Measurements from ENCODE around the gene FBXO44.

Gene FBXO44

DNA sequence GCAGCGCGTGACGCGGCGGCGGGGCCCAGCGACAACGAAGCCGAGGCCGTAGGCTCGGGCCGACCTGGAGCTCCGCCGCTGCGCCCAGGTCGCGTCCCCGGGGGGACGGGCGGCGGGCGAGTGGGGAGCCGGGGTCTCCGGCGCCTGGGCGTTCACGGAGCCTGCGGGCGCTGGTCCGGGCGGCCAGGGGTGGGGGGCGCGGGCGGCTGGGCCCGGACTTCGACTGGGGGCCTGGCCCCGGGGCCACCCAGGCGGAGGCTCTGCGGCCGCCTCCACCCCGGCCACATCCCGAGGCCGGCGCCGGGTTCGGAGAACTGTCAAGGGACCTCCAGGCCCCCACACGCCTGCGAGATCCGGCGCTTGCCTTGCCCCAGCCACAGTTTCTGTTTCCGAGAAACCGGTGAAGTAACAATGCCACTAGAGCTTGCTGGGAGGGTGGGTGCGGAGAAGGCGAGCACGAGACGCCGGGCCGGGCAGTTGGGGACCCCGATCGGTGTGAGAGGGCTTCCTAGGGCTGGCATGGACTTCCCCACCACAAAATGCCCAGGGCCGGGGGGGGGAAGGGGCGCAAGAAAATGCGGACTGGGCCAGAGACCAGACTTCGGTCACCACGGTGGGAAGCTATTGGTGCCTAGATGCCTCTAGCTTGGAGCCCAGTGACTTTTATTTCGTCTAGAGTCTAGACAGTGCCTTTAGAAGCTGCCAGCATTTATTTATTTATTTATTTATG, 9.8 kb downstream of the FBXO44 start:
- no peak overlapping the region for H2BK5ac ChIP-seq (ENCODE audit: low read length)
- H3K27me3 ChIP-seq (ENCODE audit: insufficient read depth, low read length, poor library complexity), result no peaks in the 10 kb centered on the region
- no peaks in the 10 kb centered on the region for H3K79me1 ChIP-seq (ENCODE audit: low read length)
- H3K56ac ChIP-seq (ENCODE audit: low read length), result peak overlapping the region; percentile 58
- H3K27ac ChIP-seq (ENCODE audit: low read depth, low read length), result no peak overlapping the region
- H3K4me3 ChIP-seq (ENCODE audit: low read length), result no peak overlapping the region
- no peaks in the 10 kb centered on the region for H3K79me2 ChIP-seq (ENCODE audit: control insufficient read depth, insufficient read depth, low read length)
- H4K5ac ChIP-seq (ENCODE audit: low read length), result no peak overlapping the region
- H3K36me3 ChIP-seq (ENCODE audit: control insufficient read depth, insufficient read depth, low read length), result no peaks in the 10 kb centered on the region
- no CpG with 5 or more reads among the region's 66 CpGs for WGBS (ENCODE audit: extremely low coverage, insufficient coverage, low lambda C conversion rate)
- peak overlapping the region; percentile 46 for H3K18ac ChIP-seq (ENCODE audit: low read length)
- no peak overlapping the region for H2AK5ac ChIP-seq (ENCODE audit: low read length)
- H4K8ac ChIP-seq (ENCODE audit: low read depth, low read length), result no peak overlapping the region
- no peaks in the 10 kb centered on the region for H3K4me1 ChIP-seq (ENCODE audit: control insufficient read depth, low read depth, low read length)
- no peak for DNase-seq
- peak overlapping the region; percentile 9 for H3K4me2 ChIP-seq (ENCODE audit: low read length)
- H2BK120ac ChIP-seq (ENCODE audit: low read depth, low read length), result no peak overlapping the region
- peak overlapping the region; percentile 59 for H3K9ac ChIP-seq (ENCODE audit: low read length)
- no peak overlapping the region for H2BK15ac ChIP-seq (replicated peaks; ENCODE audit: low read depth)
- no peak overlapping the region for H3K23ac ChIP-seq (ENCODE audit: low read length)
- no peak overlapping the region for H3K4ac ChIP-seq (ENCODE audit: low read depth, low read length)

DNA sequence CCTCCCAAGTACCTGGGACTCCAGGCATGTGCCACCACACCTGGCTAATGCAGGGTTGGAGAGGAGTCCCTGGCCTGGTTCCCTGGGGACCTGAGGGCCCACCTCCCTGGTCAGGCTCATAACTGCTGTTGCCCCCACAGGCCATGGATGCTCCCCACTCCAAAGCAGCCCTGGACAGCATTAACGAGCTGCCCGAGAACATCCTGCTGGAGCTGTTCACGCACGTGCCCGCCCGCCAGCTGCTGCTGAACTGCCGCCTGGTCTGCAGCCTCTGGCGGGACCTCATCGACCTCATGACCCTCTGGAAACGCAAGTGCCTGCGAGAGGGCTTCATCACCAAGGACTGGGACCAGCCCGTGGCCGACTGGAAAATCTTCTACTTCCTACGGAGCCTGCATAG, 13.8 kb downstream of the FBXO44 start:
- no peak overlapping the region for H3K4me2 ChIP-seq (ENCODE audit: low read length)
- DNase-seq, result no peak
- H2BK15ac ChIP-seq (replicated peaks; ENCODE audit: low read depth), result no peak overlapping the region
- no peak overlapping the region for H4K8ac ChIP-seq (ENCODE audit: low read depth, low read length)
- no peak overlapping the region for H3K4me3 ChIP-seq (ENCODE audit: low read length)
- no peak overlapping the region for H3K9ac ChIP-seq (ENCODE audit: low read length)
- no peak overlapping the region for H3K27ac ChIP-seq (ENCODE audit: low read depth, low read length)
- no peaks in the 10 kb centered on the region for H3K4me1 ChIP-seq (ENCODE audit: control insufficient read depth, low read depth, low read length)
- no peak overlapping the region for H2AK5ac ChIP-seq (ENCODE audit: low read length)
- no peaks in the 10 kb centered on the region for H3K79me2 ChIP-seq (ENCODE audit: control insufficient read depth, insufficient read depth, low read length)
- H2BK5ac ChIP-seq (ENCODE audit: low read length), result no peak overlapping the region
- H3K4ac ChIP-seq (ENCODE audit: low read depth, low read length), result no peak overlapping the region
- peaks cover 2% of the 10 kb centered on the region for H3K36me3 ChIP-seq (ENCODE audit: control insufficient read depth, insufficient read depth, low read length)
- no peak overlapping the region for H2BK120ac ChIP-seq (ENCODE audit: low read depth, low read length)
- no peaks in the 10 kb centered on the region for H3K27me3 ChIP-seq (ENCODE audit: insufficient read depth, low read length, poor library complexity)
- no peak overlapping the region for H3K56ac ChIP-seq (ENCODE audit: low read length)
- no peak overlapping the region for H3K18ac ChIP-seq (ENCODE audit: low read length)
- no peak overlapping the region for H4K5ac ChIP-seq (ENCODE audit: low read length)
- H3K79me1 ChIP-seq (ENCODE audit: low read length), result no peaks in the 10 kb centered on the region
- no CpG with 5 or more reads among the region's 14 CpGs for WGBS (ENCODE audit: extremely low coverage, insufficient coverage, low lambda C conversion rate)
- H3K23ac ChIP-seq (ENCODE audit: low read length), result no peak overlapping the region

DNA sequence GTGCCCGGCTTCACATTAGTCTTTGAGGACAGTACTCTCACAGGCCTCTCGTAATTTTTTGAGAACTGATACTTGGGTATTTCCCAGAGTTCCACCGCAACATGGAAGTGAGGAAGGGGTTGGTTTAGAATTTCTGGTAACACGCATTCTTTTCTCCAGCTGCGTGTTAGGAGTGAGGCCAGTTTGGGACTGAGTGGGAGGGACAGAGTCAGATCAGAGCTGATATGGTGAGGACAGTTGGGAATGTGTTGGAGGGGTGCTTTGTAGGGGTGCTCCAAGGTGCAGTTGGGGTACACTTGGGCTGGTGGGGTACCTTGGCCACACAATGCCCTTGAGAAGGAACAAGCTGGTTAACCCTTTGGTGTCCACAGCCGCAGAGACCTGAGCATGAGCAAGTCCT, 16.1 kb downstream of the FBXO44 start:
- no peak overlapping the region for H3K4ac ChIP-seq (ENCODE audit: low read depth, low read length)
- H3K27ac ChIP-seq (ENCODE audit: low read depth, low read length), result no peak overlapping the region
- H3K23ac ChIP-seq (ENCODE audit: low read length), result no peak overlapping the region
- H2BK120ac ChIP-seq (ENCODE audit: low read depth, low read length), result no peak overlapping the region
- no peaks in the 10 kb centered on the region for H3K27me3 ChIP-seq (ENCODE audit: insufficient read depth, low read length, poor library complexity)
- no peak overlapping the region for H3K18ac ChIP-seq (ENCODE audit: low read length)
- no peak overlapping the region for H4K5ac ChIP-seq (ENCODE audit: low read length)
- H2BK5ac ChIP-seq (ENCODE audit: low read length), result no peak overlapping the region
- H2BK15ac ChIP-seq (replicated peaks; ENCODE audit: low read depth), result no peak overlapping the region
- H3K56ac ChIP-seq (ENCODE audit: low read length), result no peak overlapping the region
- H3K36me3 ChIP-seq (ENCODE audit: control insufficient read depth, insufficient read depth, low read length), result peaks cover 7% of the 10 kb centered on the region
- H3K79me2 ChIP-seq (ENCODE audit: control insufficient read depth, insufficient read depth, low read length), result no peaks in the 10 kb centered on the region
- no CpG with 5 or more reads among the region's 6 CpGs for WGBS (ENCODE audit: extremely low coverage, insufficient coverage, low lambda C conversion rate)
- no peak for DNase-seq
- no peak overlapping the region for H3K9ac ChIP-seq (ENCODE audit: low read length)
- H3K4me2 ChIP-seq (ENCODE audit: low read length), result no peak overlapping the region
- H2AK5ac ChIP-seq (ENCODE audit: low read length), result no peak overlapping the region
- no peaks in the 10 kb centered on the region for H3K79me1 ChIP-seq (ENCODE audit: low read length)
- H3K4me3 ChIP-seq (ENCODE audit: low read length), result no peak overlapping the region
- H3K4me1 ChIP-seq (ENCODE audit: control insufficient read depth, low read depth, low read length), result no peaks in the 10 kb centered on the region
- no peak overlapping the region for H4K8ac ChIP-seq (ENCODE audit: low read depth, low read length)

DNA sequence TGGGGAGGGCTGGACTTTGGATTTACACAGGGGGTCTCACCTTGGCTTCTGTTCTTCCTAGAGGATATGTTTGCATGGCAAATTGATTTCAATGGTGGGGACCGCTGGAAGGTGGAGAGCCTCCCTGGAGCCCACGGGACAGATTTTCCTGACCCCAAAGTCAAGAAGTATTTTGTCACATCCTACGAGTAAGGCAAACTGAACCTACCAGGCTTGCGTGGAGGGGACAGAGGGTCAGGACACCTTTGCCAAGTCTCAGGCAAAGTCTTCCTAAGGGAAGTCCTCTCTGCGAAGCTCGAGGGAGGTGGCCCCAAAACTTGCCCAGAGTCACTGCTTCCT, 16.5 kb downstream of the FBXO44 start:
- H3K79me2 ChIP-seq (ENCODE audit: control insufficient read depth, insufficient read depth, low read length), result no peaks in the 10 kb centered on the region
- H2BK5ac ChIP-seq (ENCODE audit: low read length), result no peak overlapping the region
- no peak overlapping the region for H3K4me3 ChIP-seq (ENCODE audit: low read length)
- no peak overlapping the region for H4K5ac ChIP-seq (ENCODE audit: low read length)
- H2AK5ac ChIP-seq (ENCODE audit: low read length), result no peak overlapping the region
- no peaks in the 10 kb centered on the region for H3K27me3 ChIP-seq (ENCODE audit: insufficient read depth, low read length, poor library complexity)
- H3K56ac ChIP-seq (ENCODE audit: low read length), result no peak overlapping the region
- H3K23ac ChIP-seq (ENCODE audit: low read length), result no peak overlapping the region
- no peaks in the 10 kb centered on the region for H3K4me1 ChIP-seq (ENCODE audit: control insufficient read depth, low read depth, low read length)
- no CpG with 5 or more reads among the region's 6 CpGs for WGBS (ENCODE audit: extremely low coverage, insufficient coverage, low lambda C conversion rate)
- no peak overlapping the region for H3K27ac ChIP-seq (ENCODE audit: low read depth, low read length)
- no peak overlapping the region for H4K8ac ChIP-seq (ENCODE audit: low read depth, low read length)
- H2BK120ac ChIP-seq (ENCODE audit: low read depth, low read length), result no peak overlapping the region
- H3K18ac ChIP-seq (ENCODE audit: low read length), result no peak overlapping the region
- H3K4ac ChIP-seq (ENCODE audit: low read depth, low read length), result no peak overlapping the region
- H3K9ac ChIP-seq (ENCODE audit: low read length), result no peak overlapping the region
- H2BK15ac ChIP-seq (replicated peaks; ENCODE audit: low read depth), result no peak overlapping the region
- no peak for DNase-seq
- no peaks in the 10 kb centered on the region for H3K79me1 ChIP-seq (ENCODE audit: low read length)
- peaks cover 10% of the 10 kb centered on the region for H3K36me3 ChIP-seq (ENCODE audit: control insufficient read depth, insufficient read depth, low read length)
- no peak overlapping the region for H3K4me2 ChIP-seq (ENCODE audit: low read length)

DNA sequence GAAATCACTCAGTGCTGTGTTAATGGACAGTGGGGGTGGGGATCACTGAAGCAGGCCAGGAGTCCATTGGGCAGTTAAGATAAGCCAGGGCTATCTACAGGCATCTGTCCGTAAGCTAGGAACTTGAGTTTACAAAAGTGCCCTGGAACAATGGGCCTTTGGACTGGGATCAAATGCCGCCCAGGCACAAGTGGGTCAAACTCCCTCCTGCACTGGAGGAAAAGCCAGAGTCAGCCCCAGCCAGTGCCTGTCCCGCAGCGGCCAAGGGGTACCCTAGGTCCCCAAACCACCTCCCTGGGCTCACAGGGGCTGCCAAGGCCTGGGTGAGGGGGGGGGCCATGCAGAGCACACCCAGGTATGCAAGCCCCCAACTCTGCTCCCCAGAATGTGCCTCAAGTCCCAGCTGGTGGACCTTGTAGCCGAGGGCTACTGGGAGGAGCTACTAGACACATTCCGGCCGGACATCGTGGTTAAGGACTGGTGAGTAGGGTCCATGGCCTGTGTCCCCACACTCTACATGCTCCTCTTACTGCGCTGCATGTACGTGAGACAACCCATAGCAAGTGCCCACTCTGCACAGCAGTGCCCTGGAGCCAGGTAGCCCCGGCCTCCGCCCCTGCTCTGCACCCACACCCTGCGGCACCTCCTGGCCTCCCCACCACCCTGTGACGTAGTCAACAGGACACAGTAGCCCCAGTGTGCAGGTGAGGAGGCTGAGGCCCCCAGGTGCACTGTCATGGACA, 17.0 kb downstream of the FBXO44 start:
- H3K23ac ChIP-seq (ENCODE audit: low read length), result no peak overlapping the region
- no peaks in the 10 kb centered on the region for H3K27me3 ChIP-seq (ENCODE audit: insufficient read depth, low read length, poor library complexity)
- no peaks in the 10 kb centered on the region for H3K79me2 ChIP-seq (ENCODE audit: control insufficient read depth, insufficient read depth, low read length)
- H3K18ac ChIP-seq (ENCODE audit: low read length), result no peak overlapping the region
- H3K56ac ChIP-seq (ENCODE audit: low read length), result no peak overlapping the region
- no CpG with 5 or more reads among the region's 14 CpGs for WGBS (ENCODE audit: extremely low coverage, insufficient coverage, low lambda C conversion rate)
- H2BK120ac ChIP-seq (ENCODE audit: low read depth, low read length), result no peak overlapping the region
- no peak for DNase-seq
- H4K8ac ChIP-seq (ENCODE audit: low read depth, low read length), result no peak overlapping the region
- H4K5ac ChIP-seq (ENCODE audit: low read length), result no peak overlapping the region
- H2AK5ac ChIP-seq (ENCODE audit: low read length), result no peak overlapping the region
- peaks cover 11% of the 10 kb centered on the region for H3K36me3 ChIP-seq (ENCODE audit: control insufficient read depth, insufficient read depth, low read length)
- no peak overlapping the region for H3K4me3 ChIP-seq (ENCODE audit: low read length)
- H3K9ac ChIP-seq (ENCODE audit: low read length), result no peak overlapping the region
- H2BK5ac ChIP-seq (ENCODE audit: low read length), result no peak overlapping the region
- H2BK15ac ChIP-seq (replicated peaks; ENCODE audit: low read depth), result no peak overlapping the region
- H3K4ac ChIP-seq (ENCODE audit: low read depth, low read length), result no peak overlapping the region
- H3K79me1 ChIP-seq (ENCODE audit: low read length), result no peaks in the 10 kb centered on the region
- no peak overlapping the region for H3K27ac ChIP-seq (ENCODE audit: low read depth, low read length)
- no peaks in the 10 kb centered on the region for H3K4me1 ChIP-seq (ENCODE audit: control insufficient read depth, low read depth, low read length)
- no peak overlapping the region for H3K4me2 ChIP-seq (ENCODE audit: low read length)

Measured in mesendoderm (in vitro differentiated cells).